ENCODE results near the gene HLA-DMA.
A peak's percentile ranks its signal among the peaks of the same experiment; 100 is the strongest.

HLA-DMA gene

DNA sequence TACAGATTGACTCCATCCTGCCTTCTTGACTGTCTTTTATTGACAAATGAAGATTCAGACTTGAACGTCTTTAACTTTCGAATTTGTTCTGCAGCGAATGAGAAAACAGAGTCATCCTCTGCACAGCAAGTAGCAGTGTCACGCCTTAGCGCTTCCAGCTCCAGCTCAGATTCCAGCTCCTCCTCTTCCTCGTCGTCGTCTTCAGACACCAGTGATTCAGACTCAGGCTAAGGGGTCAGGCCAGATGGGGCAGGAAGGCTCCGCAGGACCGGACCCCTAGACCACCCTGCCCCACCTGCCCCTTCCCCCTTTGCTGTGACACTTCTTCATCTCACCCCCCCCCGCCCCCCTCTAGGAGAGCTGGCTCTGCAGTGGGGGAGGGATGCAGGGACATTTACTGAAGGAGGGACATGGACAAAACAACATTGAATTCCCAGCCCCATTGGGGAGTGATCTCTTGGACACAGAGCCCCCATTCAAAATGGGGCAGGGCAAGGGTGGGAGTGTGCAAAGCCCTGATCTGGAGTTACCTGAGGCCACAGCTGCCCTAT is 27.7 kb upstream of the HLA-DMA start:
- TF ChIP-seq, protein P1, sequence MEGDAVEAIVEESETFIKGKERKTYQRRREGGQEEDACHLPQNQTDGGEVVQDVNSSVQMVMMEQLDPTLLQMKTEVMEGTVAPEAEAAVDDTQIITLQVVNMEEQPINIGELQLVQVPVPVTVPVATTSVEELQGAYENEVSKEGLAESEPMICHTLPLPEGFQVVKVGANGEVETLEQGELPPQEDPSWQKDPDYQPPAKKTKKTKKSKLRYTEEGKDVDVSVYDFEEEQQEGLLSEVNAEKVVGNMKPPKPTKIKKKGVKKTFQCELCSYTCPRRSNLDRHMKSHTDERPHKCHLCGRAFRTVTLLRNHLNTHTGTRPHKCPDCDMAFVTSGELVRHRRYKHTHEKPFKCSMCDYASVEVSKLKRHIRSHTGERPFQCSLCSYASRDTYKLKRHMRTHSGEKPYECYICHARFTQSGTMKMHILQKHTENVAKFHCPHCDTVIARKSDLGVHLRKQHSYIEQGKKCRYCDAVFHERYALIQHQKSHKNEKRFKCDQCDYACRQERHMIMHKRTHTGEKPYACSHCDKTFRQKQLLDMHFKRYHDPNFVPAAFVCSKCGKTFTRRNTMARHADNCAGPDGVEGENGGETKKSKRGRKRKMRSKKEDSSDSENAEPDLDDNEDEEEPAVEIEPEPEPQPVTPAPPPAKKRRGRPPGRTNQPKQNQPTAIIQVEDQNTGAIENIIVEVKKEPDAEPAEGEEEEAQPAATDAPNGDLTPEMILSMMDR (conservative IDR thresholded peaks at IDR 0.05; ENCODE audit: low read depth, low read length): no peak
- Histone ChIP-seq H3K27me3 (ENCODE audit: insufficient read depth, low read depth) (no peaks in the 10 kb centered on the region), H3K4me3 (IDR thresholded peaks at IDR 0.05; ENCODE audit: insufficient read depth, low read depth, low read length) (no peak overlapping the region), H3K79me2 (ENCODE audit: insufficient read depth, low read depth) (peaks cover 40% of the 10 kb centered on the region), H3K4me2 (no peak overlapping the region), H3K36me3 (ENCODE audit: insufficient read depth) (peaks cover 36% of the 10 kb centered on the region; the same call in 1 of the 2 replicates), H4K20me1 (ENCODE audit: insufficient read depth) (peaks cover 46% of the 10 kb centered on the region), H2AFZ (ENCODE audit: low read depth) (no peak overlapping the region), H3K9ac (no peak overlapping the region), H3K27ac (no peak overlapping the region), H3K4me1 (ENCODE audit: low read depth, poor library complexity, severe bottlenecking) (peaks cover 23% of the 10 kb centered on the region)

DNA sequence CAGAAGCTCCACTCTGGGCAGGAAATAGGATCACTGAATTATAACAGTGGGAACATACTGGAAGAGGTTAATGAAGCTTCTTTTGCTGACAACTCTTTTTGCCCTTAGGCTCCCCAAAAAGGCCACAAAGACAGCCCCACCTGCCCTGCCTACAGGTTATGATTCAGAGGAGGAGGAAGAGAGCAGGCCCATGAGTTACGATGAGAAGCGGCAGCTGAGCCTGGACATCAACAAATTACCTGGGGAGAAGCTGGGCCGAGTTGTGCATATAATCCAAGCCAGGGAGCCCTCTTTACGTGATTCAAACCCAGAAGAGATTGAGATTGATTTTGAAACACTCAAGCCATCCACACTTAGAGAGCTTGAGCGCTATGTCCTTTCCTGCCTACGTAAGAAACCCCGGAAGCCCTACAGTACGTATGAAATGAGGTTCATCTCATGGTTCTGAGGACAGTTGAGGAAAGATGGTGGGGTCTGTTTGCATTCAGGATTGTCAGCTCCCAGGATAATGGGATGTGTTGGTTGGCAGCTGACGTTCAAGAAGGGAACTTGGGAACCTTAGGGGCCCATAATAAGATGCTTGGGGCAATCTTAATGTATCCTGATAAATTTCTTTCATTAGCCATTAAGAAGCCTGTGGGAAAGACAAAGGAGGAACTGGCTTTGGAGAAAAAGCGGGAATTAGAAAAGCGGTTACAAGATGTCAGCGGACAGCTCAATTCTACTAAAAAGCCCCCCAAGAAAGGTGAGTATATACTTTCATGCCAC is 27.0 kb upstream of the HLA-DMA start:
- Histone ChIP-seq H3K27me3 (ENCODE audit: insufficient read depth, low read depth) (no peaks in the 10 kb centered on the region), H3K9ac (no peak overlapping the region), H4K20me1 (ENCODE audit: insufficient read depth) (peaks cover 52% of the 10 kb centered on the region), H2AFZ (ENCODE audit: low read depth) (no peak overlapping the region), H3K4me2 (no peak overlapping the region), H3K36me3 (ENCODE audit: insufficient read depth) (peaks cover 42% of the 10 kb centered on the region; the same call in 1 of the 2 replicates), H3K4me3 (IDR thresholded peaks at IDR 0.05; ENCODE audit: insufficient read depth, low read depth, low read length) (no peak overlapping the region), H3K27ac (peak overlapping the region; percentile 3; the same call in 1 of the 2 replicates), H3K4me1 (ENCODE audit: low read depth, poor library complexity, severe bottlenecking) (peaks cover 30% of the 10 kb centered on the region), H3K79me2 (ENCODE audit: insufficient read depth, low read depth) (peaks cover 47% of the 10 kb centered on the region)
- TF ChIP-seq, protein P1 (conservative IDR thresholded peaks at IDR 0.05; ENCODE audit: low read depth, low read length): no peak

DNA sequence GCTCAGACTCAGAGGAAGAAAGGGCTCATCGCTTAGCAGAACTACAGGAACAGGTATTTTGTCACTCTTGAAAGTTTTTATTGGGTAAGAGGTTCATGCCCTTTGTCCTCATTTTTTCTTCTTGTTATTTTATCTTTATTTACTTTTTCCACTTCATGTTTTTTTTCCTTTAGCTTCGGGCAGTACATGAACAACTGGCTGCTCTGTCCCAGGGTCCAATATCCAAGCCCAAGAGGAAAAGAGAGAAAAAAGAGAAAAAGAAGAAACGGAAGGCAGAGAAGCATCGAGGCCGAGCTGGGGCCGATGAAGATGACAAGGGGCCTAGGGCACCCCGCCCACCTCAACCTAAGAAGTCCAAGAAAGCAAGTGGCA is 25.0 kb upstream of the HLA-DMA start:
- Histone ChIP-seq H3K27me3 (ENCODE audit: insufficient read depth, low read depth) (no peaks in the 10 kb centered on the region), H3K27ac (no peak overlapping the region), H3K36me3 (ENCODE audit: insufficient read depth) (peaks cover 51% of the 10 kb centered on the region; the same call in 1 of the 2 replicates), H3K4me2 (no peak overlapping the region), H3K4me1 (ENCODE audit: low read depth, poor library complexity, severe bottlenecking) (peaks cover 26% of the 10 kb centered on the region), H3K9ac (no peak overlapping the region), H3K79me2 (ENCODE audit: insufficient read depth, low read depth) (peaks cover 66% of the 10 kb centered on the region), H2AFZ (ENCODE audit: low read depth) (no peak overlapping the region), H4K20me1 (ENCODE audit: insufficient read depth) (peaks cover 72% of the 10 kb centered on the region), H3K4me3 (IDR thresholded peaks at IDR 0.05; ENCODE audit: insufficient read depth, low read depth, low read length) (no peak overlapping the region)
- TF ChIP-seq, protein P1 (conservative IDR thresholded peaks at IDR 0.05; ENCODE audit: low read depth, low read length): no peak

DNA sequence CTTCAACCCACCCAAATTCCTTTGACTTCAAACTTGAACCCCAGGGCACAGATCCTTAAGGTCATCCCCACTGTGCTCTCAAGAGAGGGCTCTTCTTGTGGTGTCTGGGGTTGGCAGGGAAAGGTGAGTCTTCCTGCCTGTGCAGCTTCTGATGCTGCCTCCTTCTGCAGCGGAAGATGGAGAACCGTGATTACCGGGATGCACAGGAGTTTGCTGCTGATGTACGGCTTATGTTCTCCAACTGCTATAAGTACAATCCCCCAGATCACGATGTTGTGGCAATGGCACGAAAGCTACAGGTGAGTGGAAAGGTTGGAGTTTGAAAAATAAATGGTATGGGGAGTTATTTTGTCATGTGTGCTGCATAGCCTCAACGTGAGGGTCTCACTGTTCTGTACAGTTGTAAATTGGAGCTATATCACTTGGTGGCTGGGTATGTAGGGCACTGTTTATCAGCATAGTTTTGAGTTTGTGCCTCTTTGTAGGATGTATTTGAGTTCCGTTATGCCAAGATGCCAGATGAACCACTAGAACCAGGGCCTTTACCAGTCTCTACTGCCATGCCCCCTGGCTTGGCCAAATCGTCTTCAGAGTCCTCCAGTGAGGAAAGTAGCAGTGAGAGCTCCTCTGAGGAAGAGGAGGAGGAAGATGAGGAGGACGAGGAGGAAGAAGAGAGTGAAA is 24.5 kb upstream of the HLA-DMA start:
- Histone ChIP-seq H2AFZ (ENCODE audit: low read depth) (no peak overlapping the region), H3K27ac (no peak overlapping the region), H3K27me3 (ENCODE audit: insufficient read depth, low read depth) (no peaks in the 10 kb centered on the region), H3K36me3 (ENCODE audit: insufficient read depth) (peaks cover 51% of the 10 kb centered on the region; the same call in 1 of the 2 replicates), H3K4me3 (IDR thresholded peaks at IDR 0.05; ENCODE audit: insufficient read depth, low read depth, low read length) (no peak overlapping the region), H3K4me1 (ENCODE audit: low read depth, poor library complexity, severe bottlenecking) (peaks cover 26% of the 10 kb centered on the region), H3K9ac (no peak overlapping the region), H4K20me1 (ENCODE audit: insufficient read depth) (peaks cover 75% of the 10 kb centered on the region), H3K4me2 (no peak overlapping the region), H3K79me2 (ENCODE audit: insufficient read depth, low read depth) (peaks cover 71% of the 10 kb centered on the region)
- TF ChIP-seq, protein P1 (conservative IDR thresholded peaks at IDR 0.05; ENCODE audit: low read depth, low read length): 0 out of 2 replicates have a peak, but pooled peaks have one; percentile 15
